Hepatocyte (in vitro differentiated cells): Measurements from ENCODE around the gene BSN. TPM values are rescaled to one million over a fixed set of nuclear protein-coding genes. Genes with fewer than 3 reads are reported as not detected.

Experiments
- DNase-seq: peaks from one replicate; pipeline ENCODE4 v3.0.0-alpha.2; 2016; ENCODE audit warnings: low spot score
- H2AFZ ChIP-seq: fragments of 200-600 bp; sonication (generic); 2 replicates; pipeline ENCODE4 v1.6.0; 2016; ENCODE audit warnings: antibody characterized with exemption, mild to moderate bottlenecking
- H3K27ac ChIP-seq: fragments of 200-600 bp; sonication (generic); 2 replicates; pipeline ENCODE4 v1.5.1; 2016; ENCODE audit warnings: mild to moderate bottlenecking
- H3K27me3 ChIP-seq: fragments of 200-600 bp; sonication (generic); 2 replicates; pipeline ENCODE4 v1.6.1; 2016
- H3K36me3 ChIP-seq: fragments of 200-600 bp; sonication (generic); replicated peaks from 2 replicates; pipeline ENCODE4 v1.5.1; 2016; ENCODE audit warnings: low read depth; ENCODE audit not compliant: insufficient read depth
- H3K4me1 ChIP-seq: fragments of 200-600 bp; sonication (generic); 2 replicates; pipeline ENCODE4 v1.5.1; 2016; ENCODE audit warnings: mild to moderate bottlenecking, moderate library complexity; ENCODE audit not compliant: insufficient read depth
- H3K4me2 ChIP-seq: fragments of 200-600 bp; sonication (generic); 2 replicates; pipeline ENCODE4 v1.6.0; 2016
- H3K4me3 ChIP-seq: fragments of 200-600 bp; sonication (generic); 2 replicates; pipeline ENCODE4 v1.5.1; 2016; ENCODE audit warnings: mild to moderate bottlenecking
- H3K79me2 ChIP-seq: fragments of 200-600 bp; sonication (generic); 2 replicates; pipeline ENCODE4 v1.6.0; 2017; ENCODE audit warnings: mild to moderate bottlenecking
- H3K9me2 ChIP-seq: fragments of 200-600 bp; sonication (generic); replicated peaks from 2 replicates; pipeline ENCODE4 v1.6.0; 2017; ENCODE audit warnings: mild to moderate bottlenecking; ENCODE audit not compliant: insufficient read depth
- H3K9me3 ChIP-seq: fragments of 200-600 bp; sonication (generic); 2 replicates; pipeline ENCODE4 v1.5.1; 2016; ENCODE audit warnings: low read depth, mild to moderate bottlenecking
- H4K20me1 ChIP-seq: fragments of 200-600 bp; sonication (generic); 2 replicates; pipeline ENCODE4 v1.6.0; 2016; ENCODE audit warnings: mild to moderate bottlenecking; ENCODE audit not compliant: insufficient read depth, poor library complexity, severe bottlenecking
- CTCF ChIP-seq: fragments of 200-600 bp; sonication (generic); IDR thresholded peaks from 2 replicates; pipeline ENCODE4 v1.5.1; 2016; ENCODE audit warnings: antibody characterized with exemption, mild to moderate bottlenecking; ENCODE audit not compliant: poor library complexity
- EZH2 ChIP-seq: fragments of 200-600 bp; sonication (generic); IDR thresholded peaks from 2 replicates; pipeline ENCODE4 v1.6.1; 2016; ENCODE audit warnings: antibody characterized with exemption, mild to moderate bottlenecking, borderline replicate concordance
- EZH2phosphoT487 ChIP-seq: fragments of 200-600 bp; sonication (generic); IDR thresholded peaks from one replicate; pipeline ENCODE4 v1.6.1; 2018; ENCODE audit warnings: antibody characterized with exemption, mild to moderate bottlenecking, low read depth, moderate library complexity; ENCODE audit not compliant: unreplicated experiment, severe bottlenecking
- WGBS: methylation state at CpG from one replicate; pipeline ENCODE4 v1.1.6; 2016; ENCODE audit warnings: low lambda C conversion rate; ENCODE audit errors: missing lambda C conversion rate; 5-methylcytosine and 5-hydroxymethylcytosine counted together
- polyA plus RNA-seq: library from polyadenylated mRNA; unstranded; fragments of >200 nt; fragmentation: Nextera tagmentation; extraction: Ambion mirVana; gene quantifications from 2 replicates; pipeline ENCODE4 v1.2.1, GENCODE V29; 2016
- total RNA-seq: library from RNA; depleted of rRNA; stranded (reverse); fragments of >200 nt; gene quantifications from 2 replicates; pipeline ENCODE4 v1.2.3, GENCODE V29; 2014

BSN gene
- total and polyA plus RNA-seq, 2 experiments from 2014 or later, result 0.37 to 0.44 TPM

- H3K4me3 ChIP-seq, result no peak overlapping the region
- peaks cover 5% of the 10 kb centered on the region for H3K27me3 ChIP-seq
- H3K9me2 ChIP-seq, result no peaks in the 10 kb centered on the region
- no peak for DNase-seq
- no peak overlapping the region for H2AFZ ChIP-seq
- no peaks in the 10 kb centered on the region for H3K9me3 ChIP-seq
- H3K79me2 ChIP-seq, result no peaks in the 10 kb centered on the region
- H4K20me1 ChIP-seq, result no peaks in the 10 kb centered on the region
- TF ChIP-seq EZH2, result no peak
- no peak for TF ChIP-seq EZH2phosphoT487
- no peak for TF ChIP-seq CTCF
- no peaks in the 10 kb centered on the region for H3K4me1 ChIP-seq
- no peaks in the 10 kb centered on the region for H3K36me3 ChIP-seq
- no peak overlapping the region for H3K4me2 ChIP-seq
- H3K27ac ChIP-seq, result no peak overlapping the region
- 83% methylated on average over 2 of the region's 2 CpGs for WGBS
These were observed 12.0 kb downstream of the BSN start for GRCh38 chr3:49566312-49566711.

GRCh38 chr3:49567406-49567805 is 13.1 kb downstream of the BSN start:
- Histone ChIP-seq H3K36me3 (no peaks in the 10 kb centered on the region), H3K27me3 (peaks cover 4% of the 10 kb centered on the region), H3K4me1 (no peaks in the 10 kb centered on the region), H3K79me2 (no peaks in the 10 kb centered on the region), H2AFZ (no peak overlapping the region), H4K20me1 (no peaks in the 10 kb centered on the region), H3K27ac (no peak overlapping the region), H3K4me2 (no peak overlapping the region), H3K4me3 (no peak overlapping the region), H3K9me2 (no peaks in the 10 kb centered on the region), H3K9me3 (no peaks in the 10 kb centered on the region)
- 59% methylated on average over 2 of the region's 2 CpGs for WGBS
- DNase-seq, result no peak
- TF ChIP-seq CTCF (no peak), EZH2phosphoT487 (no peak), EZH2 (no peak)

GRCh38 chr3:49568965-49569364 is 14.7 kb downstream of the BSN start:
- no peaks in the 10 kb centered on the region for H3K79me2 ChIP-seq
- peaks cover 3% of the 10 kb centered on the region for H3K27me3 ChIP-seq
- TF ChIP-seq EZH2phosphoT487 (no peak), EZH2 (no peak), CTCF (no peak)
- no peak overlapping the region for H2AFZ ChIP-seq
- H3K27ac ChIP-seq, result no peak overlapping the region
- no peaks in the 10 kb centered on the region for H4K20me1 ChIP-seq
- no peak overlapping the region for H3K4me2 ChIP-seq
- no peak for DNase-seq
- no peaks in the 10 kb centered on the region for H3K4me1 ChIP-seq
- H3K9me3 ChIP-seq, result no peaks in the 10 kb centered on the region
- no peak overlapping the region for H3K4me3 ChIP-seq
- no peaks in the 10 kb centered on the region for H3K36me3 ChIP-seq
- no peaks in the 10 kb centered on the region for H3K9me2 ChIP-seq
